GM18505 (cell line): ENCODE measurements around the gene PPP3CB.

Source experiments
- ATAC-seq: cut with Tn5 transposase; IDR thresholded peaks from one replicate; pipeline ENCODE4 v1.9.1; 2021; ENCODE audit not compliant: unreplicated experiment
- POLR2A ChIP-seq: IDR thresholded peaks from 4 replicates; pipeline ENCODE4 v1.6.1; 2011; ENCODE audit warnings: borderline replicate concordance; ENCODE audit not compliant: insufficient read depth, insufficient read length; ENCODE audit errors: extremely low read depth

The PPP3CB gene

DNA sequence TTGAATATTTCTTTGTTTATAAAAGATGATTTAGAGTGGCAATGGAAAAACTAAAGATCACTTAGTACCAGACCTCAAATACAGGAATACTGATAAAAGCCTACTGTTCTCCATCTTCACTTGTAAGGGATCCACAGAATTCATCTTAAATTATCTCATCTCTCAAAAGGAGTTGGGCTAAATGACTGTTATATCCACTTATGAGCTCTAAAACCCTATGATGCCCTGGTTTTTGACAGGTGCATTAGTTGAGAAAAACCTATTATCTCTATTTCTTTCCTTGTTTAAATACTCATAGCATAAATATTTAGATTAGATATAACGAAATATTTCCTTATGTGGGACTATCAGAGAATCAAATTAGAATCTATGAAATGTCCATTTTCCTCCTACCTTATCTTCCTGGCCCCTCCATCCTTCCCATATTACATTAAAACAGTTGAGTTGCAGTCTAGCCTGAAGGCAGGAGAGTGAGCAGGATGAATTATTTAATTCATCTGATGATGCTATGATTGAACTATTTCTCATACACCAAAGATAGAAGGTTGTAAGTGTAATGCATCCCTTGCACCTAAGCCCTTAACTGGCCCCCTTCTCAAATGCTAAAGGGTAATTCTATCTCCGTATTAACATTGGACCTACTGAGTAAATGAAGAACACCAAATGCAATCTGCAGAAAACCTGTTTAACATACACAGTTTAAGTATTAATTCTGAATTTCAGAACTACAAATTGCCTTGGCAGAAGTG, 29.7 kb downstream of the PPP3CB start:
- ATAC-seq: no peak
- TF ChIP-seq POLR2A: no peak

DNA sequence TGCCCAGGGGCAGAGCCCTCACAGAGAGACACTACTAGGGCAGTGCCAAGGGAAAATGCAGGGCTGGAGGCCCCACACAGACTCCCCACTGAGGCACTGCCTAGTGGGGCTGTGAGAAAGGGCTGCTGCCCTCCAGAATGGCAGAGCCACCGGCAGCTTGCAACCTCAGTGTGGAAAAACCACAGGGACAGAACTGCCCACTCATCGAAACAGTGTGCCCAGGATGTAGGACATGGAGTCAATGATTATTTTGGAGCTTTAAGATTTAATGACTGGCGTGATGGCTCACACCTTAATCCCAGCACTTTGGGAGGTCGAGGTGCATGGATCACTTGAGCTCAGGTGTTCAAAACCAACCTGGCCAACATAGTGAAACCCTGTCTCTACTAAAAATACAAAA, 34.9 kb downstream of the PPP3CB start:
- no peak for TF ChIP-seq POLR2A
- no peak for ATAC-seq

DNA sequence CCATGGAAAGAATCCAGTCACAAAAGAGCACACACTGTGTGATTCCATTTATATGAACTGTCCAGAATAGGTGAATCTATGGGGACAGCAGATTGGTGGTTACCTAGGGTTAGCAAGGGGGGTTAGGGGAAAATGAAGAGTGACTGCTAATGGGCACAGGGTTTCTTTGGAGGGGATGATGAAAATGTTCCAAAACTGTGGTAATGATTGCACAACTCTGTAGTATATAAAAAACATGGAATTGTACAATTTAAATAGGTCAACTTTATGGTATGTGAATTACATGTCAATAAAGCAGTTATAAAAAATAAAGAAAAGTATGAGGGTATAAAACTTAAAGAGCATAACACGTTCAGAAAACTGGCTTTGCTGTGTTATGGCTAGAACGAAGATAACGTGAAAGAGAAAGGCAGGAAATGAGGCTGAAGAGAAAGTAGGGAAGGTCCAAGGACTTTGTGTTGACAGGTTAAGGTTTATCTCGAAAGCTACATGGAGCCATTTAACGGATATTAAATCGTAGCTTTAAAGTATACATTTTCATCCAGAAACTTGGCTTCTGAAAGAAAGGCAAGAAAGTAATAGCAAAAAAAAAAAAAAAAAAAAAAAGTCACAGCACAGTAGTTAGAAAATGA, 36.0 kb downstream of the PPP3CB start:
- no peak for TF ChIP-seq POLR2A
- ATAC-seq: no peak

DNA sequence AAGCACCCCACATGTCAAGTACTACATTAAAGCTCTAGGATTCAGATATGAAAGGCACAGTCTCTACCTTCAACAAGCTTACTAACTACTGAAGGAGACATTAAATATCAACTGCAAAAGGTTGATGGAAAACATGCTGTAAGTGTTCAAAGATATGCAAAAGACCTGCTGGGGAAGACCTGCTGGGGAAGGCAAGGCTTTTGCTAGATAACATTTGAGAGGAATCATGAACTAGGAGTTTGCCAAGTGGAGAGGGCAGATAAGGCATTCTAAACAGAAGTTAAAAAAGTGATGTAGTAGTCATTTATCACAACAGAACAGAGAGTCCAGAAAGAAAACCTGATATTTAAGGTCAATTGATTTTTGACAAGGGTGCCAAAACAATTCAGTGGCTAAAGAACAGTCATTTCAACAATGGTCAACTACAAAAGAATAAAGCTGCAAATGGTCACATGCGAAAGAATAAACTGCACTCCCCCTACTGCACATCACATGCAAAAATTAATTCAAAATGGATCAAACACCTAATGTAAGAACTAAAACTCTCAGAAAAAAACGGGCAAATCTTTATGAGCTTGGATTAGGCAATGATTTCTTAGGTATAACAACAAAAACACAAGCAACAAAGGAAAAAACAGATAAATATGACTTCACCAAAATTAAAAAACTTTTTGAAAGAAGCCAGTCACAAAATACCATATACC, 39.5 kb downstream of the PPP3CB start:
- no peak for TF ChIP-seq POLR2A
- no peak for ATAC-seq

- no peak for TF ChIP-seq POLR2A
- no peak for ATAC-seq
Observed at GRCh38 chr10:73449113-73449512, 46.7 kb downstream of the PPP3CB start.

DNA sequence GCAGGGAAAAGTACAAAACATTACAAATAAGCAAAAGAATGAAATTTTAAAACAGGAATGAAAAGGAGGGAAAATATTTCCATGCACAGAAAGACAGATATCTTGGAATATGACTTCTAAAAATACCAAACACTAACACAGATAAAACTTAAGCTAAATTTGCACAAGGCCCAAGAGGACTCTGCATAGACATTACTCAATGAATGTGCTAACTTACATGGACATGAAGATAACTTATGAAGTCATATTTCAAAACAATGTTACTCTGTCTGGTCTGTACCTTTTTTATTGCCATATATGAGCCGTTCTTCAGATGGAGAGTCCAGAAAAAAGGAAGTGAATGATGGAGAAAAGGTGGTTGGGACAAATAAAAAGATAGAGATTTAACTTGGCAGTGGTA, 47.4 kb downstream of the PPP3CB start:
- no peak for TF ChIP-seq POLR2A
- ATAC-seq: no peak

- ATAC-seq: no peak
- no peak for TF ChIP-seq POLR2A
Observed at GRCh38 chr10:73446926-73447325, 48.9 kb downstream of the PPP3CB start.

- ATAC-seq: no peak
Observed at GRCh38 chr10:73444457-73444856, 51.4 kb downstream of the PPP3CB start.

DNA sequence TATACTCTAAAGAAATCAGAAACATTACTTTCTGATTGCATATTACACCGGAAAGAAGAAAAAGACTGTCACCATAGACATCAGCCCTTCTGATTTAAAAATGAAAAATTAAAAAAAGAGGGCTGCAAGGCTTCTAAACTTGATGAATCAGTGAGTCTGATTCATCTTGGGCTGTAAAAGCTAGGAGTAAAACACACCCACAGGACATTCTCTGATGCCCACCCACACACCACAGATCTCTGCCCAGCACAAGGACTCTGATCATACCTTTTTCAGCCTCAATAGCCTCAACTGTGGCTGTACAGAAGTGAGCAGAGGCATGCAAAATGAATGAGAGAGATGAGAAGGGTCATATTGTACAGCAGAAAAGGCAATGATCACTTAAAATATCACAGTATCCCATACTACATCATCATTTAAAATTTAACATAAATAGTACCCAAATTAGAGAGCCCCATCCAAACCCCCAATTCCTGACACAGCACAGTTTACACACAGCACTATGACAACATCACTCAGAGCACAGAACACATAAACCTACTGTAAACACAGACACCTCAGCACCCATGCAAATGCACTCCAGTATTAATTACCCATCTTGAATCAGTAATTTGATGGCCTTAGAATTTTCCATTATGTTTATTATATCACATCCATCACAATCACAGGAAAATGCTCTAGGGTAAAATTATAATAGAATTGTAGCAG, 56.1 kb downstream of the PPP3CB start:
- TF ChIP-seq POLR2A: no peak

More at GRCh38 chr10:73444457-73444856, 51.4 kb downstream of the PPP3CB start:
- no peak for TF ChIP-seq POLR2A

GRCh38 chr10:73439055-73439454, 56.8 kb downstream of the PPP3CB start:
- no peak for TF ChIP-seq POLR2A
- ATAC-seq: no peak

More for the DNA sequence above, 56.1 kb downstream of the PPP3CB start:
- ATAC-seq: no peak

GRCh38 chr10:73433538-73433867, 62.3 kb downstream of the PPP3CB start, which contains the start of gene MSS51:
TSS of gene MSS51 (minus strand) at chr10:73433561. CDS start at chr10:73428284, 5,277 bp downstream.
- ATAC-seq: no peak

GRCh38 chr10:73432646-73433537, 62.9 kb downstream of the PPP3CB start:
- no peak for TF ChIP-seq POLR2A
- ATAC-seq: no peak

More at GRCh38 chr10:73433538-73433867, 62.3 kb downstream of the PPP3CB start, which contains the start of gene MSS51:
- no peak for TF ChIP-seq POLR2A

DNA sequence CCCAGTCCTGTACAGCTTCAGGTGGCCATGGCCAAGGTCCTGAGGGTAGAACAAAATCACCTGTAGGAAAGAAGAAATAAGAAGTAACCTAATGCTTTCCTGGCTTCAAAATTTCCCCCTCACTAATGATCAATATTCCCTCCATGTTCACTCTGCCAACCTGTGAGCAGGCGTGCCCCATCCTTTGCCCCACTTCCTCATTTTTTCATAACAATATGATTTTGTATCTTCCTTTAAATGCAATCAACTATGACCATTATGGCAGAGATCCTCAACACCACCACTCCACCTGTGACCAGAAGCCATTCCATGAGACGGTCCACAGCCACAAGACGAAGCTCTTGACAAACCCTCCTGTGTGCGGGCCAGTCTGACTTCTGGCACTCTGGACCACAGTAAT, 69.5 kb downstream of the PPP3CB start:
- TF ChIP-seq POLR2A: no peak
- ATAC-seq: no peak

- ATAC-seq: no peak
- no peak for TF ChIP-seq POLR2A
Observed at GRCh38 chr10:73424478-73424877, 71.3 kb downstream of the PPP3CB start.
